ENCODE measurements around the gene PIK3R4.

PIK3R4 gene

DNA sequence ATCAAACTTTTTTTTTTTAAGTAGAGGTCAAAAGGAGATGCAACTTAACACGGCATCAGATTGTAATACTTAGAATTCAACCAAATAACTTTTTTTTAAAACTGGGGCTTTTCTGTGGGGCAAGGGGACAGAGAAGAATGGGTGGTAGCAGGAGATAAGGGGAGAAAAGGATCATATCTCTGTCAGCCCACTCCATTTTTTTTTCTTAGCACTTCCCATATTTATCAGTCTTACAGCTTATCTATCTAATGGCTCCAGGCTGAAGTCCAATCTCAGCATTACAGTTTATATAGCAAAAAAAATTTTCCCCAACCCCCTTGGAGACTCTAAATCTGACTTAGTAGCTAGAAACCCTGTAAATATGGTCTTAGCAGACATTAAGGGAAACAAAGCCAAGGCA is 69.3 kb downstream of the PIK3R4 start:
- Histone ChIP-seq H3K4me1 (ENCODE audit: control insufficient read depth, insufficient read depth, low read length) (no peaks in the 10 kb centered on the region), H3K4me3 (ENCODE audit: low read length) (no peak overlapping the region), H3K9ac (ENCODE audit: low read length) (no peak overlapping the region), H3K27me3 (ENCODE audit: control insufficient read depth, insufficient read depth, low read length) (no peaks in the 10 kb centered on the region), H3K36me3 (ENCODE audit: control insufficient read depth, insufficient read depth, low read length) (no peaks in the 10 kb centered on the region), H3K9me3 (ENCODE audit: control insufficient read depth, low read length) (no peaks in the 10 kb centered on the region)

DNA sequence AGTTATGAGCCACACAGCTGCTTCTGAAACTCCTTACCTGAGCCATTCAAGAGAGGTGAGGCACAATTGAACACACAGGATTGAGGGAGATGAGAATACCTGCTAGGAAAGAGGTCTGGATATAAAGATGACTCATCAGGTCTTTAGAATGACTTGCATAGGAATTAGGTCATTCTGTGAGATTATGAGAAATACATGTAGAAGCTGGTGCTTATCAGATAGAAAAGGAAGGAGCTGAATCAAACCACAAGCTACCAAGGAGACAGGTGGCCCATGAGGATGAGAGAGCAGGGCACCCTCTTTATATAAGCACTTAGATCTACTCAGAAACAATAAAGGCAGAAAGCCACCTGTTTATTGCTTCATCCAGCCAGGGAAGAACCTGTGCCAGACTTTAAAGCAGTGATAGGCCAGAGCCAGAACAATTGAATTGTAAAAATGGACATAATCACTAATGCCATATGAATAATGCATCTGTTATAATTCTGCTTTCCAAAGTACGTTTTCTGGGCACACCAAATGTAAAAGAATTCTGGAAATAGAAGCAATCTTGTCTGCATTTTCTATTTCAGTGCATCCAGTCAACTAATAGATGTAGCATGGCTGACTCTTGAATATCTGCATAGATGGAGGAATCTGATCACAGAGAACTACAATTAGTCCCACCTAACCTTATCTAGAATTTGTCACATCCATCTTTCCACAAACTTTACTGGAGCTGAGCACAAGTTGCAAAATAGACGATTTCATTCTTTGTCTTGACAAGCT is 74.9 kb downstream of the PIK3R4 start:
- H3K4me3 ChIP-seq (ENCODE audit: low read length): no peak overlapping the region
- H3K9ac ChIP-seq (ENCODE audit: low read length): no peak overlapping the region
- no peaks in the 10 kb centered on the region for H3K36me3 ChIP-seq (ENCODE audit: control insufficient read depth, insufficient read depth, low read length)
- H3K9me3 ChIP-seq (ENCODE audit: control insufficient read depth, low read length): no peaks in the 10 kb centered on the region
- H3K27me3 ChIP-seq (ENCODE audit: control insufficient read depth, insufficient read depth, low read length): no peaks in the 10 kb centered on the region
- no peaks in the 10 kb centered on the region for H3K4me1 ChIP-seq (ENCODE audit: control insufficient read depth, insufficient read depth, low read length)

DNA sequence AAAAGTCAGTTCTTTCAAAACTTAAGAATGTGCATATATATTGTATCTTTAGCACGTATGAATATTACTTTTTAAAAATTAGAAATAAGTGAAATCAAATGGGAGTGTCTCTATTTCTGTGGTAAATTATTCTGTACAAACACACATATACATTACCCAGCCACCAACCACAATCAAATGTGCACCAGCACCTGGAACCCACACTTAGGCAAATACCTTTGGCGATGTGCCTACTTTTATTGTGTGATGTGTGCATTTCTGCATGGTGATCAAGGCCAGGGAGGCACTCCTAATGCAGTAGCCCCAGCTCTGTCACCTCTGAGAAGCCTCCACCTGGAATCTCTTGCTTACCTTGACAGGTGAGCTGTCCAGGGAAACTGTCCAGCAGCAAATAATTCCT is 76.9 kb downstream of the PIK3R4 start:
- Histone ChIP-seq H3K27me3 (ENCODE audit: control insufficient read depth, insufficient read depth, low read length) (no peaks in the 10 kb centered on the region), H3K4me1 (ENCODE audit: control insufficient read depth, insufficient read depth, low read length) (no peaks in the 10 kb centered on the region), H3K9me3 (ENCODE audit: control insufficient read depth, low read length) (no peaks in the 10 kb centered on the region), H3K9ac (ENCODE audit: low read length) (no peak overlapping the region), H3K4me3 (ENCODE audit: low read length) (no peak overlapping the region), H3K36me3 (ENCODE audit: control insufficient read depth, insufficient read depth, low read length) (no peaks in the 10 kb centered on the region)

DNA sequence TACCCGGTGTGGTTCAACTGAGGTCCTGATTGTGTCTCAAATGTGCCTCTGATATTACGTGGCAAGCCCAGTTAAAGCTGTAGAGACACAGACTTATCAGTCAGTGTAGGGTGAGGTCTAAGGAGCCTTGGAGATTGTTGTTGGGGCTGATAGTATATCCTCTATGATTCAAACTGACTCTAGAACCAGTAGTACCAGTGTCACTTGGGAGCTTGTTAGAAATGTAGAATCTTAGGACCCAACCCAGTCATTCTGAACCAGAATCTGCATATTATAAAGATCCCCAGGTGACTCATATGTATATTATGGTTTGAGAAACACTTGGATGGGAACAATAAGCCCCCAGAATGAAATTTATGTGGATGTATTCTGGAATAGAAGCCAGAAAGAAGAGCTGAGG is 83.5 kb downstream of the PIK3R4 start:
- H3K36me3 ChIP-seq (ENCODE audit: control insufficient read depth, insufficient read depth, low read length): no peaks in the 10 kb centered on the region
- H3K9ac ChIP-seq (ENCODE audit: low read length): no peak overlapping the region

DNA sequence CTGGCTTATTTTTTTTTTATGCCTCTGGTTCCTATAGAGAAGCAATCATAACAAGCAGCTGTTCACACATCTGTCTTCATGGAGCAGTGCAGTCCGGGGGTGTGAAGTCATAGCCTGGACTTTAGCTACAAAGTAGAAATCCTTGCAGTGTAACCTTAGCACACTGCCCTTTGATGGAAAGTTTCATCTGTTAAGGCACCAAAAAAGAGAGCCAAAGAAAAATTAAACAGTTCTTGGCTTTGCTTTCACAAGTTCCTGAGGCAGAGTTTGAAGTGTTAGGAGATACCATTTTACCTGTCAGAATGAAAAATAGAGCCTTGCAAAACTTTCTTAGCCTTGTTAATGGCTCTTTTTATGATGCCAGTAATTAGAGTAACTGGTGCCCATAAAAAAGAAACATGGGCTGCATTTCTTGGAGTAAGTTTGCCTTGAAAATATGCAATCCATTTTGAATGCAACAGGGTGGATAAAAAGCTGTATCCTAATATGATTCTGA is 84.1 kb downstream of the PIK3R4 start:
- Histone ChIP-seq H3K9me3 (ENCODE audit: control insufficient read depth, low read length) (no peaks in the 10 kb centered on the region), H3K27me3 (ENCODE audit: control insufficient read depth, insufficient read depth, low read length) (no peaks in the 10 kb centered on the region), H3K4me1 (ENCODE audit: control insufficient read depth, insufficient read depth, low read length) (no peaks in the 10 kb centered on the region), H3K9ac (ENCODE audit: low read length) (no peak overlapping the region), H3K36me3 (ENCODE audit: control insufficient read depth, insufficient read depth, low read length) (no peaks in the 10 kb centered on the region), H3K4me3 (ENCODE audit: low read length) (no peak overlapping the region)

More for the DNA sequence above, 83.5 kb downstream of the PIK3R4 start:
- Histone ChIP-seq H3K27me3 (ENCODE audit: control insufficient read depth, insufficient read depth, low read length) (no peaks in the 10 kb centered on the region), H3K4me1 (ENCODE audit: control insufficient read depth, insufficient read depth, low read length) (no peaks in the 10 kb centered on the region), H3K9me3 (ENCODE audit: control insufficient read depth, low read length) (no peaks in the 10 kb centered on the region), H3K4me3 (ENCODE audit: low read length) (no peak overlapping the region)

DNA sequence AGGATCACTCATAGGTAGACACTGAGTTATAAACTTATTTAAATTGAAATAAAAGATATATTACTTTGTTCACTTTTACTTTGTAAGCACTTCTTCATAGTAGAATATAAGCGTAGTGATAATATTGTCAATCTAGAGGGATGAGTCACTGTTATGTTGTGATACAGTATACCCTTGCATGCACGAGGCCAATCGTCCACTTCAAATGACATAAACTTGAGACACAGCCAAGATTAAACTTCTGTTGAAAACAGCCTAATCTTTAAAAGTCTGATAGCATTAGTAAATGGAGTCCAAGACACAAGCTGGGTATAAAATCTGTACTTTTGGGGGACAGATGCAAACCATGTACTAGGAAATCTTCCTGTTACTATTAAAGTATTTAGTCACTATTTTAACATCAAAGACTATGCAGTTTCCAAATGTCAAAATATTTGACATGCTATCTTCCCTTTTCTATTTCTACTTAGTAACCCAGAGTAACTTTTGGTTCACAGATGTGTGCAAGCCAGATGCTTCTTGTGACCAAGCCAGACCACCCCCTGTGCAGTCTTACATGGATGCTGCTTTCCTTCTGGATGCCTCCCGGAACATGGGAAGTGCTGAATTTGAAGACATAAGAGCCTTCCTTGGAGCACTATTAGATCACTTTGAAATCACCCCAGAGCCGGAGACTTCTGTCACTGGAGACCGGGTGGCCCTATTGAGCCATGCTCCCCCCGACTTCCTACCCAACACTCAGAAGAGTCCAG is 85.3 kb downstream of the PIK3R4 start:
- H3K9ac ChIP-seq (ENCODE audit: low read length): no peak overlapping the region
- H3K4me1 ChIP-seq (ENCODE audit: control insufficient read depth, insufficient read depth, low read length): no peaks in the 10 kb centered on the region
- no peaks in the 10 kb centered on the region for H3K36me3 ChIP-seq (ENCODE audit: control insufficient read depth, insufficient read depth, low read length)
- no peaks in the 10 kb centered on the region for H3K27me3 ChIP-seq (ENCODE audit: control insufficient read depth, insufficient read depth, low read length)
- H3K9me3 ChIP-seq (ENCODE audit: control insufficient read depth, low read length): no peaks in the 10 kb centered on the region
- no peak overlapping the region for H3K4me3 ChIP-seq (ENCODE audit: low read length)

DNA sequence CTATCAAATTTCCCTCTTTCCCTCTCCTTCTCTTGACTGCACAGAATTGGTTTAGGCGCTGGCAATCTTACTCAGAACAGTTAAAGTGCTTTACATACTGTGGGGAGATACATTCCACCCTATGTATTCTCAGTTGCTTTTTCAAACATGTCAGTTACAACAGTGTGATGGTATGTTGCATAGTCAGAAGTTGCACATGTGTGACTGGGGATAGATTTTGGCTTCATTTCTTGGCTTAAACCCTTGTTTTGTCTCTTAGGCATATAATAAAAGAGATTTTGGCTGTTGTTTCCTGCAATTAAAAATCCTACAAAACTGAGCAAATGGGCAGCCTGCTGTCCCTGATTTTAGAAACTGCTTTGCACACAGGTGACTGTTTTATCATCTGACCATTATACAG is 86.7 kb downstream of the PIK3R4 start:
- H3K36me3 ChIP-seq (ENCODE audit: control insufficient read depth, insufficient read depth, low read length): no peaks in the 10 kb centered on the region
- H3K9ac ChIP-seq (ENCODE audit: low read length): no peak overlapping the region
- H3K4me3 ChIP-seq (ENCODE audit: low read length): no peak overlapping the region
- no peaks in the 10 kb centered on the region for H3K9me3 ChIP-seq (ENCODE audit: control insufficient read depth, low read length)
- H3K27me3 ChIP-seq (ENCODE audit: control insufficient read depth, insufficient read depth, low read length): no peaks in the 10 kb centered on the region
- no peaks in the 10 kb centered on the region for H3K4me1 ChIP-seq (ENCODE audit: control insufficient read depth, insufficient read depth, low read length)

DNA sequence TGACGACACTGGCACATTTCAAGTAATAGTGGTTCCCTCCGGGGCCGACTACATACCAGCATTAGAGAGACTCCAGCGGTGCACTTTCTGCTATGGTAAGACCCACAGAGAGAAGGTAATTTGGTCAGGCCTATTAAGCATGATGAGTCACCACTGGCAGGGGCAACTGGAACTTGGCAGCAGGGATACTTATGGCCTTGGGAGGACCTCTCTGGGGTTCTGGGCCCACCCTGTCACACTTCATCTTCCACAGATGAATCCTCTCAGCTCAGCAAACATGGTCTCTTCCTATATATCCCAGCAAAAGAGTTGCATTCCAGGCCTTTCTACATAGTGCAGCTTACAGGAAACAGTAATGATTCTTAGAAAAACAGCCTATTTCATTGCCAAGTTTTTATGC is 88.0 kb downstream of the PIK3R4 start:
- Histone ChIP-seq H3K4me1 (ENCODE audit: control insufficient read depth, insufficient read depth, low read length) (no peaks in the 10 kb centered on the region), H3K9ac (ENCODE audit: low read length) (no peak overlapping the region), H3K27me3 (ENCODE audit: control insufficient read depth, insufficient read depth, low read length) (no peaks in the 10 kb centered on the region), H3K4me3 (ENCODE audit: low read length) (no peak overlapping the region), H3K9me3 (ENCODE audit: control insufficient read depth, low read length) (no peaks in the 10 kb centered on the region), H3K36me3 (ENCODE audit: control insufficient read depth, insufficient read depth, low read length) (no peaks in the 10 kb centered on the region)

DNA sequence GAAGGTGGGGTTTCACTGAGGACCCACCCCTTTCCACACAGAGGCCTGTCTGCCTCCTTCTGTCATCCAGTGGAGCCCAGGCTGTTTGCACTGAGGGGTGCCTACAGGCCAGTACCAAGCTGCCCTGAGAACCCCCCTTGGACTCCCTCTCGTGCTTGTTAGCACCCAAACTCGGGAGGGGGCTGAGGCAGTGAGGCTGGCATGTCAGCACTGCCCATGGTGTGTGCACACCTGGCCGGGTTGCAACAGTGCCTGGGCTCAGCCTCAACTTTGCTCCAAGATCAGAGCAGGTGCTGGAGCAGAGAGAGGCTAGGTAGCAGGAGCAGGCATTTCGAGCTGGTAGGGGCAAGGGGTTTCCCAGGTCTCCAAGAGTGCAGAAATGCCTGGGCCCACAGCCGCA is 90.0 kb downstream of the PIK3R4 start:
- no peaks in the 10 kb centered on the region for H3K4me1 ChIP-seq (ENCODE audit: control insufficient read depth, insufficient read depth, low read length)
- no peaks in the 10 kb centered on the region for H3K27me3 ChIP-seq (ENCODE audit: control insufficient read depth, insufficient read depth, low read length)
- no peaks in the 10 kb centered on the region for H3K36me3 ChIP-seq (ENCODE audit: control insufficient read depth, insufficient read depth, low read length)
- no peaks in the 10 kb centered on the region for H3K9me3 ChIP-seq (ENCODE audit: control insufficient read depth, low read length)
- no peak overlapping the region for H3K9ac ChIP-seq (ENCODE audit: low read length)
- no peak overlapping the region for H3K4me3 ChIP-seq (ENCODE audit: low read length)

DNA sequence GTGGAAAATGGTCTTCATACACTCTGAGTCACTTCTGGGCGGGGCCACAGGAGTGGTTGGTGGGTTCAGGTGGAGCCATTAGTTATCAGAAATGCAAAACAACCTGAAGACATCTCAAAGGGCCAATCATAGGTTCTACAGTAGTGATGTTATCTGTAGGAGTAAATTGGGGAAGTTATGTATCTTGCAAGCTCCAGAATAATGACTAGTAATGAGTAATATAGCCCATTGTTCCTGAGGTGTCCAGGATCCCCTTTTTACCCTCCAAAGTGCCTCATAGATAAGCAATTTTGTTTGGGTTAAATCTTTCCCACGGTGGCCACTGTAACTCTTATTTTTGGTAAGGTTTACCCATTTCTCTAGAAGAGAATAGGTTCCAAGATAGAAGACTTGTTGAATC is 91.7 kb downstream of the PIK3R4 start:
- Histone ChIP-seq H3K9me3 (ENCODE audit: control insufficient read depth, low read length) (no peaks in the 10 kb centered on the region), H3K36me3 (ENCODE audit: control insufficient read depth, insufficient read depth, low read length) (no peaks in the 10 kb centered on the region), H3K9ac (ENCODE audit: low read length) (no peak overlapping the region), H3K27me3 (ENCODE audit: control insufficient read depth, insufficient read depth, low read length) (no peaks in the 10 kb centered on the region), H3K4me3 (ENCODE audit: low read length) (no peak overlapping the region), H3K4me1 (ENCODE audit: control insufficient read depth, insufficient read depth, low read length) (no peaks in the 10 kb centered on the region)

DNA sequence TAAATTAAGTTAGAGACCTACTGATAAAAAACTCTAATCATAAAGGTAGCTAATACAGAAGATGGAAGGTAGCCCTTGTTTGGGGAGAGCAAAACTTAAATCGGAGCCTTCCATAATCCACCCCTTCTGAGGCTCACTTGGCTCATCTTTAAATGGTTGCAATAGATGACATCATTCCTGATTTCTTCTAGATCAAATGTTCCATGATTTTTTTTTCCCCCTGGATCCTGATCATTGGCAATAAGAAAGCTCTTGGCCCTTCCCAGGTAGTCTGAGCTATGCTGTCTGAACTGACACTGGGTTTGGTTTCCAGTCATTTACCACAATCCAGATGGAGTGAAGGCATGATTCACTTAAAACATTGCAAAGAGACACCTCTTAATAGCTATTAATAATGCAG is 92.5 kb downstream of the PIK3R4 start:
- H3K4me3 ChIP-seq (ENCODE audit: low read length): no peak overlapping the region
- H3K9ac ChIP-seq (ENCODE audit: low read length): no peak overlapping the region
- no peaks in the 10 kb centered on the region for H3K27me3 ChIP-seq (ENCODE audit: control insufficient read depth, insufficient read depth, low read length)

DNA sequence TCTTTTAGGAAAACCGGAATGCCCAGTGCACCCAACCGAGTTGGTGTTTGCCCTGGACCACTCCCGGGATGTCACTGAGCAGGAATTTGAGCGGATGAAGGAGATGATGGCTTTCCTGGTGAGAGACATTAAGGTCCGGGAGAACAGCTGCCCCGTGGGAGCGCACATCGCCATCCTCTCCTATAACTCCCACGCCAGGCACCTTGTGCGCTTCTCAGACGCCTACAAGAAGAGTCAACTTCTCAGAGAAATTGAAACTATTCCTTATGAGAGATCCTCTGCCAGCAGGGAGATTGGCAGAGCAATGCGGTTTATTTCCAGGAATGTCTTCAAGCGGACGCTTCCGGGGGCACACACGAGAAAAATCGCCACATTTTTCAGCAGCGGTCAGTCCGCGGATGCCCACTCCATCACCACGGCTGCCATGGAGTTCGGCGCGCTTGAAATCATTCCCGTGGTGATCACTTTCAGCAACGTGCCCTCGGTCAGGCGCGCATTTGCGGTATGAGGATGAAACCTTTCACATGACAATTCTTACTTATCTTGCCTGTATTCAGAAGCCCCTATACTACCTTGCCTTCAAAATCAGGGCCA is 97.5 kb downstream of the PIK3R4 start:
- H3K4me3 ChIP-seq (ENCODE audit: low read length): no peak overlapping the region
- no peak overlapping the region for H3K9ac ChIP-seq (ENCODE audit: low read length)
- H3K27me3 ChIP-seq (ENCODE audit: control insufficient read depth, insufficient read depth, low read length): no peaks in the 10 kb centered on the region
- H3K4me1 ChIP-seq (ENCODE audit: control insufficient read depth, insufficient read depth, low read length): no peaks in the 10 kb centered on the region
- H3K36me3 ChIP-seq (ENCODE audit: control insufficient read depth, insufficient read depth, low read length): no peaks in the 10 kb centered on the region
- no peaks in the 10 kb centered on the region for H3K9me3 ChIP-seq (ENCODE audit: control insufficient read depth, low read length)

More for the DNA sequence above, 92.5 kb downstream of the PIK3R4 start:
- Histone ChIP-seq H3K4me1 (ENCODE audit: control insufficient read depth, insufficient read depth, low read length) (no peaks in the 10 kb centered on the region), H3K9me3 (ENCODE audit: control insufficient read depth, low read length) (no peaks in the 10 kb centered on the region), H3K36me3 (ENCODE audit: control insufficient read depth, insufficient read depth, low read length) (no peaks in the 10 kb centered on the region)
